Neutrophil (primary cell): ENCODE measurements around the gene SRD5A3.

Source experiments
- H3K27ac ChIP-seq: fragments of 200-600 bp; sonication (generic); 2 replicates; pipeline ENCODE4 v1.5.1; 2016; ENCODE audit warnings: mild to moderate bottlenecking, moderate library complexity
- H3K27me3 ChIP-seq: fragments of 200-600 bp; sonication (generic); 2 replicates; pipeline ENCODE4 v1.6.0; 2016; ENCODE audit warnings: mild to moderate bottlenecking
- H3K36me3 ChIP-seq: fragments of 200-600 bp; sonication (generic); 2 replicates; pipeline ENCODE4 v1.5.1; 2017
- H3K4me1 ChIP-seq, 2 experiments: fragments of 200-600 bp in 1 of 2; sonication (generic) in 1 of 2; 1 replicate in 1 of 2; 2 replicates in 1 of 2; pipeline versions ENCODE4 v1.5.1 to v1.6.1; 2013 to 2016; ENCODE audit warnings: low read depth in 1 of 2, low read length in 1 of 2, mild to moderate bottlenecking in 1 of 2, moderate library complexity in 1 of 2; ENCODE audit not compliant: control insufficient read depth in 1 of 2, insufficient read depth in 1 of 2
- H3K4me3 ChIP-seq, 2 experiments: fragments of 200-600 bp in 1 of 2; sonication (generic) in 1 of 2; 1 replicate in 1 of 2; 2 replicates in 1 of 2; pipeline ENCODE4 v1.5.1; 2013 to 2016; ENCODE audit warnings: low read depth in 1 of 2, low read length in 1 of 2, mild to moderate bottlenecking in 1 of 2, moderate library complexity in 1 of 2
- H3K9me3 ChIP-seq: fragments of 200-600 bp; sonication (generic); 2 replicates; pipeline ENCODE4 v1.5.1; 2016
- TF ChIP-seq, protein P1 (sequence below): fragments of 200-600 bp; sonication (generic); IDR thresholded peaks from 2 replicates; pipeline ENCODE4 v1.5.1; 2016; ENCODE audit warnings: antibody characterized with exemption

SRD5A3 gene

GRCh38 chr4:55386073-55386472, 40.0 kb downstream of the SRD5A3 start:
- H3K27me3 ChIP-seq: no peaks in the 10 kb centered on the region
- no peak overlapping the region for H3K4me3 ChIP-seq
- no peaks in the 10 kb centered on the region for H3K36me3 ChIP-seq
- no peak overlapping the region for H3K27ac ChIP-seq
- no peaks in the 10 kb centered on the region for H3K9me3 ChIP-seq
- TF ChIP-seq, protein P1, sequence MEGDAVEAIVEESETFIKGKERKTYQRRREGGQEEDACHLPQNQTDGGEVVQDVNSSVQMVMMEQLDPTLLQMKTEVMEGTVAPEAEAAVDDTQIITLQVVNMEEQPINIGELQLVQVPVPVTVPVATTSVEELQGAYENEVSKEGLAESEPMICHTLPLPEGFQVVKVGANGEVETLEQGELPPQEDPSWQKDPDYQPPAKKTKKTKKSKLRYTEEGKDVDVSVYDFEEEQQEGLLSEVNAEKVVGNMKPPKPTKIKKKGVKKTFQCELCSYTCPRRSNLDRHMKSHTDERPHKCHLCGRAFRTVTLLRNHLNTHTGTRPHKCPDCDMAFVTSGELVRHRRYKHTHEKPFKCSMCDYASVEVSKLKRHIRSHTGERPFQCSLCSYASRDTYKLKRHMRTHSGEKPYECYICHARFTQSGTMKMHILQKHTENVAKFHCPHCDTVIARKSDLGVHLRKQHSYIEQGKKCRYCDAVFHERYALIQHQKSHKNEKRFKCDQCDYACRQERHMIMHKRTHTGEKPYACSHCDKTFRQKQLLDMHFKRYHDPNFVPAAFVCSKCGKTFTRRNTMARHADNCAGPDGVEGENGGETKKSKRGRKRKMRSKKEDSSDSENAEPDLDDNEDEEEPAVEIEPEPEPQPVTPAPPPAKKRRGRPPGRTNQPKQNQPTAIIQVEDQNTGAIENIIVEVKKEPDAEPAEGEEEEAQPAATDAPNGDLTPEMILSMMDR: no peak
- H3K4me1 ChIP-seq: no peaks in the 10 kb centered on the region

- H3K27ac ChIP-seq: no peak overlapping the region
- TF ChIP-seq, protein P1: no peak
- no peaks in the 10 kb centered on the region for H3K9me3 ChIP-seq
- no peaks in the 10 kb centered on the region for H3K36me3 ChIP-seq
- H3K4me3 ChIP-seq: no peak overlapping the region
- no peaks in the 10 kb centered on the region for H3K27me3 ChIP-seq
- no peaks in the 10 kb centered on the region for H3K4me1 ChIP-seq
These were observed 40.8 kb downstream of the SRD5A3 start for GRCh38 chr4:55386840-55387239.

DNA sequence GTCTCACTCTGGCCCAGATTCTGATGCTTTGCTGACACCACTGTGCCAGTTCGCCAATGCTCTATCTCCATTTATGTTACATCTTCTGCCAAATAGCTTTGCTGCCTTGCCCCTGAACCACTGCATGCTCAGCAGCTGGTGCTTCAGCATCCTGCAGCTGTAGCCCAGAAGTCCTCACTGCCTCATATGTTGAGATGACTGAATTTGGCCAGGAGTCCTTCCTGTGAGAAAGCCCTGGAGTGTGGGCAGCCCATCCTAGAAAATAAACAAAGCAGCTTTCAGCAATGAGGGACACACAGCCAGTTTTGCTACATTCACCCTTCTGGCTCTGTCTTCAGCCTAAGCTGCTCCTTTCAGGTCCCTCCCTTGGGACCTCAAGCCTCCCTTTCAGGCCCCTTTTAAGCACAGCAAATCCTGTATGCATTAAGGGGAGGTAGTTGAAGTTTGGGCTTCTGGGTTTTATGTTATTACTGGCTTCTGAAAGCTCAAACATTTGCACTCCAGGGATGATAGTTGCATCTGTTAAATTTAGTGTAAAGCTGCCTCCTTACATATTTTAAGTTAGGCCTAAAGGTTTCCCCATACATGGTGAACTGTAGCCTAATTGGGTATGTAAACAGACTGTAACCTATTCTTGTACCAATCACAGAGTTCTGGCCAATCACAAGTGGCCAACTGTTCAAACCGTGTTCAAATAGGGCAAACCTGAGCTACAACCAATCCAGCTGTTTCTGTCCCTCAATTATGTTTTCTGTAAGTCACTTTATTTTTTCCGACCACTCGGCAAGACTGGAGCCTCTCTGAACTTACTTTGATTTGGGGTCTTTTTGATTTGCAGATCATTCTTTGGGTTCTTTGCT, 47.6 kb downstream of the SRD5A3 start:
- H3K4me3 ChIP-seq: no peak overlapping the region
- H3K36me3 ChIP-seq: no peaks in the 10 kb centered on the region
- H3K27me3 ChIP-seq: no peaks in the 10 kb centered on the region
- TF ChIP-seq, protein P1: no peak
- H3K9me3 ChIP-seq: no peaks in the 10 kb centered on the region
- no peak overlapping the region for H3K27ac ChIP-seq
- H3K4me1 ChIP-seq: peaks cover 26 to 31% of the 10 kb centered on the region in 2 experiments

GRCh38 chr4:55395218-55395528, 49.1 kb downstream of the SRD5A3 start:
- H3K4me3 ChIP-seq: peak overlapping the region; percentile 85 to 94
- TF ChIP-seq, protein P1: no peak
- H3K9me3 ChIP-seq: no peaks in the 10 kb centered on the region
- peak overlapping the region; percentile 96 for H3K27ac ChIP-seq
- H3K27me3 ChIP-seq: no peaks in the 10 kb centered on the region
- H3K36me3 ChIP-seq: no peaks in the 10 kb centered on the region
- peaks cover 36 to 42% of the 10 kb centered on the region in 2 experiments for H3K4me1 ChIP-seq

- peaks cover 36 to 42% of the 10 kb centered on the region in 2 experiments for H3K4me1 ChIP-seq
- H3K27ac ChIP-seq: peak within 1 kb of the TSS; percentile 96
- H3K27me3 ChIP-seq: no peaks in the 10 kb centered on the region
- H3K36me3 ChIP-seq: no peaks in the 10 kb centered on the region
- peak within 1 kb of the TSS; percentile 85 to 94 for H3K4me3 ChIP-seq
- no peaks in the 10 kb centered on the region for H3K9me3 ChIP-seq
- TF ChIP-seq, protein P1: no peak
These were observed 49.7 kb downstream of the SRD5A3 start, which contains the start of gene TMEM165 for GRCh38 chr4:55395529-55396307. TSS of gene TMEM165 (plus strand) at chr4:55395957. CDS start at chr4:55396190, 233 bp downstream.
